Natural killer cell treated with Interleukin-12 subunit alpha and Interleukin-12 subunit beta and Interleukin-15 and Interleukin-18, amount 100 ng/mL, for 72 hours (primary cell): ENCODE measurements around the gene JAKMIP2. TPM values are rescaled to one million over a fixed set of nuclear protein-coding genes. Genes with fewer than 3 reads are reported as not detected.
"Not testable (repeated sequence)": the region's sequence is repeated elsewhere in the genome, so short reads cannot be mapped to it uniquely, and the experiment has no call there.

Experiments
- ATAC-seq, 2 donors: fragments of 150-1000 bp; cut with Tn5 transposase in 1 of 2; sonication (Bioruptor Pico), chemical (Tn5 transposase) in 1 of 2; 2 replicates each; pipeline ENCODE4 v1.10.0; 2021
- DNase-seq: peaks from one replicate; pipeline ENCODE4 v3.0.0; 2022; ENCODE audit warnings: low spot score
- H3K27ac Mint-ChIP-seq, 2 donors: 1 replicate in 1 of 2; 2 replicates in 1 of 2; pipeline ENCODE4 v1.8.0; 2022; ENCODE audit warnings: mixed read lengths in 2 of 2, mild to moderate bottlenecking in 1 of 2, moderate library complexity in 1 of 2
- H3K27me3 Mint-ChIP-seq, 2 donors: 1 replicate in 1 of 2; 2 replicates in 1 of 2; pipeline ENCODE4 v1.8.0; 2022; ENCODE audit warnings: mixed read lengths in 2 of 2
- H3K36me3 Mint-ChIP-seq: one replicate; pipeline ENCODE4 v1.8.0; 2022; ENCODE audit warnings: mixed read lengths
- H3K4me1 Mint-ChIP-seq, 2 donors: 1 replicate in 1 of 2; 2 replicates in 1 of 2; pipeline ENCODE4 v1.8.0; 2022; ENCODE audit warnings: low read depth in 2 of 2, mixed read lengths in 2 of 2, mild to moderate bottlenecking in 1 of 2
- H3K4me3 Mint-ChIP-seq: one replicate; pipeline ENCODE4 v1.8.0; 2022; ENCODE audit warnings: mixed read lengths
- H3K9me3 Mint-ChIP-seq: 2 replicates; pipeline ENCODE4 v1.8.0; 2022; ENCODE audit warnings: mixed read lengths
- total RNA-seq, 2 donors: library from RNA; stranded (reverse); gene quantifications; one replicate each; pipeline ENCODE4 v1.2.3, GENCODE V29; 2022

JAKMIP2 gene
- 1 to 10 TPM; 5.5 to 6.8 TPM for total RNA-seq

DNA sequence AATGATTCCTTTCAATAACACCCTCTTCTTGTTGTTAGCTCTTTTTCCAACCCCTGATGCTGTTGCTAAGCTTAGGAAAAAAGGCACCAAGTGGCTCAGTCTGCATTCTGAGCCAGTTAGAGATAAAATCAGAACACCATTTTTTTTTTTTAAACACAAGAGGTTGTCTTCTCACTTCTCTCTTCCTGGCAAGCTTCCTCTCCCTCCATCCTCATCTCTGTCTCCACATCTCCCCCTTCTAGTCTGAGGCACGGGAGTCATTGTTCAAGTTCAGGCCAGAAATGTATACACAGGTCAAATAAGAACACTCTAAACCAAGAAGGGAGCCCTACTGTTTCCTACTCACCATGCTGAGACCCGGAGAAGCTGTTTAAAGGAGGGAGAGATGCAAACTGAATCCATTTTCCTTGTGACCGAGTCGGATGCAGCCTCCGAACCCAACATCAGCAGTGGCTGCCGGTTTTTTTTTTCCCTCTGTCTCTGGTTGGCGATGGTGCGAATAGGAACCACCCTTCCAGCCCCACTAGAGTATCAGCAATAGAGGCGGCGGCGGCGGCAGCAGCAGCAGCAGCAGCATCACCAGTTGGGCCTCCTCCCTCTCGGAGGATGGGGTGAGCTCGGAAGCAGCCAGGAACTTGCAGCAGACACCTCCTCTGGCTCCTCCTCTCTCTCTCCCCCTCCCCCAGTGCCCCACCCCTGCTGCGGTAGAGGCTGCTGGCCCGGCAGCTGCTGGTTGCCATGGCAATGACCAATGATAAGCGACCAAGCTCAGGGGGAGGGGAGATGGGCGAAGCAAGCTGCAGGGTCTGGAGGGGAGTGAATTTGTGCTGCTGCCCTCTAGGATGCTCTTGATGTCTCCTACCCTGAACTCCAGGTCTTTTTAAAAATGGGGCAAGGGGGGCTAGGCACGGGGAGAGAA lies at the start of gene JAKMIP2:
Gene JAKMIP2 (minus strand): TSS at position 619 of the 919 bp plus-strand sequence. CDS start 110,922 bp downstream, outside the sequence.
- H3K36me3 Mint-ChIP-seq: no peaks in the 10 kb centered on the region
- peaks cover 25 to 33% of the 10 kb centered on the region in 2 donors for H3K4me1 Mint-ChIP-seq
- H3K9me3 Mint-ChIP-seq: no peaks in the 10 kb centered on the region
- H3K4me3 Mint-ChIP-seq: peak within 1 kb of the TSS; percentile 100
- ATAC-seq: peak; percentile 98 to 99
- H3K27me3 Mint-ChIP-seq: no peaks in the 10 kb centered on the region
- DNase-seq: peak; percentile 90
- peak within 1 kb of the TSS; percentile 91 to 94 for H3K27ac Mint-ChIP-seq

DNA sequence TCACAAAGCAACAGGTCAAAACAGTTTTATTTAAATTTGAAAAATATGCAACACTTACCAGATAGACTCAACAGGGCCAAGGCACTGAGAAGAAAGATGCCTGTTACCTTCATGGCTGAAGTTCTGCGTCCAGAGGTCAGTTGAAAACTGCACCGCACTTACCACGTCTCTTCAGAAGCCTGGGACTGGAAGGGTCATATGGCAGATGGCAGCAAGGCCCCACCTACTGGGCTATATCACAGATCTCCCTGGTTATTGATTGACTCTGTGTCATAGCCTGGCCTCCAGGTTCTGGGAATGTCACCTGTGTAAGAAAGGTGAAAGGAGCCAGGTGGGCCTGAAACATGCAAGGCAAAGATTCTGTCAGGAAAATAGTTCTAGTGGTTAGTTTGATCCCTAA lies 48.9 kb upstream of the JAKMIP2 start, which contains the start of gene SPINK1:
Gene SPINK1 (minus strand): TSS at position 207 of the 400 bp plus-strand sequence. CDS start 94 bp downstream, at position 113.
- ATAC-seq (no peak), DNase-seq (no peak)
- Mint-ChIP-seq H3K36me3 (no peaks in the 10 kb centered on the region), H3K27ac (no peak within 1 kb of the TSS), H3K27me3 (peaks cover 7 to 21% of the 10 kb centered on the region in 2 donors), H3K9me3 (no peaks in the 10 kb centered on the region), H3K4me3 (no peak within 1 kb of the TSS), H3K4me1 (no peaks in the 10 kb centered on the region)

DNA sequence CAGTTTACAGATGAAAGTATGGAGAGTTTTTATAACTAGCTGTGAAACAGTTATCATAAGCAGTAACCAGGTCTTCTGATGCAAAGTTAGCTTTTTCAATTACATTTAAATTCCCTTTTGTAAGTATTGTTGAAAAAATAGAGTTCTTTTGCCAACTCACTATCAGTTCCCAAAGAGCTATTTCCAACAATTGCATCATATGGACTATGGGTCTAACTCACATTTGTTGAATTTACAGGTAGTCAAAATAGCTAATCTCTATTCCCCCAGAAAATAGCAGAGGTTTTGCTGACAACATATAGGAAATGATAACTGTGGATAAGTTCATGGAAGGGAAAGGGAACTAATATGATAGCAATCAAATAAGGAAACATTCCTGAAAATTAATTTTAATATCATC lies 47.5 kb upstream of the JAKMIP2 start:
- Mint-ChIP-seq H3K4me1 (no peaks in the 10 kb centered on the region), H3K27me3 (peaks cover 3 to 12% of the 10 kb centered on the region in 2 donors), H3K9me3 (no peaks in the 10 kb centered on the region), H3K27ac (no peak overlapping the region), H3K4me3 (no peak overlapping the region), H3K36me3 (no peaks in the 10 kb centered on the region)
- no peak for ATAC-seq
- DNase-seq: no peak

DNA sequence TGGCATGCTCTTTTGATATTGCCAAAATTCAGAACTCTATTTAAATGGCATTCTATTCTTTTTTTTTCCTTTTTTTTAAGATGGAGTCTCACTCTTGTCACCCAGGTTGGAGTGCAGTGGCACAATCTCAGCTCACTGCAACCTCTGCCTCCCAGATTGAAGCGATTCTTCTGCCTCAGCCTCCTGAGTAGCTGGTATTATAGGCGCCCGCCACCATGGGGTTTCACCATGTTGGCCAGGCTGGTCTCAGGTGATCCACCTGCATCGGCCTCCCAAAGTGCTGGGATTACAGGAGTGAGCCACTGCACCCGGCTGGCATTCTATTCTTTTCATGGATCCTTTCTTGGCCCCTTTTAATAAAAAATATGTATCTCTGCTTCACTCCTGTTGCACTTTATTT lies 44.5 kb upstream of the JAKMIP2 start:
- not testable (repeated sequence) for H3K27ac Mint-ChIP-seq, DNase-seq, H3K4me1 Mint-ChIP-seq, ATAC-seq, H3K4me3 Mint-ChIP-seq, H3K27me3 Mint-ChIP-seq, H3K36me3 Mint-ChIP-seq, H3K9me3 Mint-ChIP-seq

DNA sequence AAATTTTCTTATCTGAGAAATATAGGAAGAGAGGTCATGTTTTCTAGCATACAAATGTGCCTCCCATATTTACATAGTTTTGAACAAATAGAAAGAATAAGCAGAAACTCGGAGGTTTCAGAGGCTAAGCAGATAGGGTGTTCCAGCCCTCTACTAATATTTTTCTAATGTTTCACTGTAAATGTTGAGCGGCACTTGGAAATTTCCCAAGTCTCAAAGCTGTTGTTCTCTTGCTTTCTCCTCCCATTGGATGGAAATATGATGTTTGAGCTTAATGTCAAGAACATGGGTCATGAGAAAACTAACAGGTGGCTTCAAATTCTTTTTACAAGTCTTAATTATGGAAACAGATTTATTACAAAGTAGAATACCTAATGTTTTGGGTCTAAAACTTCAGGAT lies 43.8 kb upstream of the JAKMIP2 start:
- Mint-ChIP-seq H3K4me1 (peaks cover 0 to 3% of the 10 kb centered on the region in 2 donors), H3K4me3 (no peak overlapping the region), H3K36me3 (no peaks in the 10 kb centered on the region), H3K9me3 (no peaks in the 10 kb centered on the region), H3K27ac (no peak overlapping the region), H3K27me3 (peaks cover 0 to 5% of the 10 kb centered on the region in 2 donors)
- DNase-seq (no peak), ATAC-seq (no peak)

DNA sequence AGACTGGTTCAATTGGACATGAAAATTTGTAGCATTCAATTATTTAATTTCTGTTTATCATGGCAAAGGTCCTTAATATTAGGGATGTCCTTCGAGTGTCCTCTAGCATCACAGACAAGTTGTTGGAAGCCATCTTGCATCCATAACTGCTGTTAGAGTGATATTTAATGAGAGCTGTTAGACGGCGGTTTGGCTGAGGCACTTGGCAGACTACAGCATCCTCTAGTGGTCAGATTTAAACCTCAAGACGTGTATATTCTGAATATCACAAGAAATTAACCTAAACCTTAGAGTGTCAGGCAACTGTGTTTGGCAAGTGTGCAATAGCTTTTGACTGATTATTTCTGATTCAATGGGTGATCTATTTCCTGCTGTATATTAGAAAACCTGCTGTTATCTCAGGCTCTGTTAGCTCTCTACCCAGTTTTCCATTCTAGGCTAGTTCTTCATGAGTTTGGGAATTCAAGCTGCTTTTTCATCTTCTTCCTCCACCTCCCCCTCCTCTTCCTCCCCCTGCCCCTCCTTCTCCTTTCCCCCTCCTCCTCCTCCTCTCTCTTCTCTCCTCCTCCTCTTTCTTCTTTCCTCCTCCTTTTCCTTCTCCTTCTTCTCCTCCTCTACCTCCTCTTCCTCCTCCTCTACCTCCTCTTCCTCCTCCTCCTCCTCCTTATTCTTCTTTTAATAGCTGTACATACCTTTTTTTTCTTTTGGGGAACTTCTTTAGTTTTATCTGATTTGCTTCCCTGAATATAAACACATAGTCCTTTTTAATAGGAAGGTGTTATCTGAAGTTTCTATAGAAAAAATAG lies 40.4 kb upstream of the JAKMIP2 start:
- peak; percentile 61 for DNase-seq
- peaks cover 0 to 4% of the 10 kb centered on the region in 2 donors for H3K4me1 Mint-ChIP-seq
- H3K9me3 Mint-ChIP-seq: no peaks in the 10 kb centered on the region
- peaks cover 1 to 5% of the 10 kb centered on the region in 2 donors for H3K27me3 Mint-ChIP-seq
- no peaks in the 10 kb centered on the region for H3K36me3 Mint-ChIP-seq
- peak; percentile 79 to 83 for ATAC-seq
- H3K4me3 Mint-ChIP-seq: no peak overlapping the region
- H3K27ac Mint-ChIP-seq: no peak overlapping the region

DNA sequence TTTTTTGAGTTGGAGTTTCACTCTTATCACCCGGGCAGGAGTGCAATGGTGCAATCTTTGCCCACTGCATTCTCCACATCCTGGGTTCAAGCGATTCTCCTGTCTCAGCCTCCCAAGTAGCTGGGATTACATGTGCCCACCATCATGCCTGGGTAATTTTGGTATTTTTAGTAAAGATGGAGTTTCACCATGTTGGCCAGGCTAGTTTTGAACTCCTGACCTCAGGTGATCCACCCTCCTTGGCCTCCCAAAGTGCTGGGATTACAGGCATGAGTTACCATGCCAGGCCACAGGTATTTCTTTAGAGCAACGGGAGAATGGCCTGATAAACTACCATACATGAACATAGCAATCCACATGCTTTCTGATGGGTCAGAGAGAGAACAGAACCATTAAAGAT lies 39.7 kb upstream of the JAKMIP2 start:
- ATAC-seq, DNase-seq, H3K9me3 Mint-ChIP-seq, H3K27me3 Mint-ChIP-seq, H3K36me3 Mint-ChIP-seq, H3K4me1 Mint-ChIP-seq, H3K4me3 Mint-ChIP-seq: not testable (repeated sequence)
- peak overlapping the region in 1 of 2 donors; percentile 9 for H3K27ac Mint-ChIP-seq

DNA sequence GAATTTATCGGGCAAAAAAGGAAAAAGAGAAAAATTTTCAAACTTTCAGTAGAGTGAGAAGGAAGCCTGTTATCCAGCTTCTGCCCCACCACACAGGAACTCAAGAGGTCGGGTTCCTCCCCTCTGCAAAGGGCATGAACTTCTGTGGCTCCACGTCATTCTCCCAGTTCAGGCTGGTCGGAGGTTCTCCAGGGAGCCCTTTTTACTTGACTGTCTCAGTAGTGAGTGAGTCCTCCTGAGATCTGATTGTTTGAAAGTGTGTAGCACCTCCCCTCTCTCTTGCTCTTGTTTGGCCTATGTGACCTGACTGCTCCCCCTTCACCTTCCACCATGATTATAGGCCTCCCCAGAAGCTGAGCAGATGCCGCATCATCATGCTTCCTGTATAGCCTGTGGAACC lies 39.2 kb upstream of the JAKMIP2 start:
- peaks cover 8 to 10% of the 10 kb centered on the region in 2 donors for H3K27me3 Mint-ChIP-seq
- H3K36me3 Mint-ChIP-seq: no peaks in the 10 kb centered on the region
- H3K9me3 Mint-ChIP-seq: no peaks in the 10 kb centered on the region
- H3K27ac Mint-ChIP-seq: peak overlapping the region in 1 of 2 donors; percentile 9
- peaks cover 0 to 4% of the 10 kb centered on the region in 2 donors for H3K4me1 Mint-ChIP-seq
- no peak overlapping the region for H3K4me3 Mint-ChIP-seq
- ATAC-seq: no peak
- no peak for DNase-seq

DNA sequence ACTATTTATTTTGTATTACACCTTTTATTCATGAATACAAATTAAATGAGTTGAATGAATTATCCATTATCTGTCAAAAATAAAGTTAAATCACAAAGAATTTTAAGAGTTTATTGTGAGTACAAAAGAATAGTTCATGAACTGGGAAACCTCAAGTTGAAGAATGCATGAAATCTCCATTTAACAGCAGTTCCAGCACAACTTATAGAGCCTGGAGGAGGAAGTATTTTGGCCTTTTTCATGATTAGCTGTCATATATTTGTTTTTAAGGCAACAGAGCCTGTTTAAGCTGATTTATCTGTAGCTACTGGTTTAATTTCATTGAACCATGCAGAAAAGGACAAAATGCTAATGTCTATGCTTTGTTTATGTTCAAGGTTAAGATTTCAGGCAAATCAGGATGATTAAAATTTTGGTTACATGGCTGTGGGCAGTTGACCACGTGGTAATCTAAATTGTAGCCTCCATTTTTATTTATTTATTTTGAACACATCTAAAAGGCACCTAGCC lies 36.8 kb upstream of the JAKMIP2 start:
- H3K4me1 Mint-ChIP-seq: peaks cover 0 to 4% of the 10 kb centered on the region in 2 donors
- H3K36me3 Mint-ChIP-seq: no peaks in the 10 kb centered on the region
- ATAC-seq: no peak
- H3K27me3 Mint-ChIP-seq: peaks cover 8 to 12% of the 10 kb centered on the region in 2 donors
- H3K9me3 Mint-ChIP-seq: no peaks in the 10 kb centered on the region
- no peak overlapping the region for H3K4me3 Mint-ChIP-seq
- no peak overlapping the region for H3K27ac Mint-ChIP-seq
- no peak for DNase-seq

DNA sequence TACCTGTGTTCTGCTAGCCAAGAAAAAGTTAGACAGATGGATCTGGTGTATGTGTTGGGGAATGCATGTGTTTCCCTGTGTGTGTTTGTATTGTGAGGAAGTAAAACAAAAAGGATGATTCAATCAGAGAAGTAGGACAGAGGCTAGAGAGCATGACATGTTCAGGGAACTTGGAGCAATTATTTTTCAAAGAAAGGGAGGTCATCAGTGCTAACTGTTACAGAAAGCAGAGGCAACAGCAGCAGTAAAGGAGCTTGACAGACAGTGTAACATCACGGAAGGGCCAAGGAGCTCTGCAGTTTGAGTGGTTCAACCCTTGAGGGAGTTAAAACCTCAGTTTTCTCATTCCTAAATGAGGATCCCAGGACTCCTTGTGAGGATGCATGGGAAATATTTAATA lies 35.8 kb upstream of the JAKMIP2 start:
- ATAC-seq: no peak
- Mint-ChIP-seq H3K36me3 (no peaks in the 10 kb centered on the region), H3K4me1 (peaks cover 0 to 4% of the 10 kb centered on the region in 2 donors), H3K27ac (no peak overlapping the region), H3K27me3 (peaks cover 8 to 12% of the 10 kb centered on the region in 2 donors), H3K9me3 (no peaks in the 10 kb centered on the region), H3K4me3 (no peak overlapping the region)
- DNase-seq: no peak

DNA sequence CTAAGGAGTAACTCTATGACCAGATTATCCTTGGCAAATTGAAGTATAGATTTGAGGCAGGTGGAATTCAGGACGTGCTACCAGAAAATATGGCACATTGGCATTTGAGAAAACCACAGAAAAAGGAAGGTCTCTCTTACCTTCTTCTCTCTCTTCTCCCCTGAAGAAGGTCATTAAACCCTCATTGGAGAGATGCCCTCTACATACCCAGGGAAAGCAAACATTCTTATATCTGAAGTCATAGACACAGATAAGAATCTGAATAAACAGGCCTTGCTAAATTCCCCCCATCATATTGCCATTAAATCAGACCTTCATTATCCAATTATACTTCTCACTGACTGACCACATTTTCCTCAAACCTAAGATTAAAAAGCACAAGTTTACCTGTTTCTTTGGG lies 31.2 kb upstream of the JAKMIP2 start:
- ATAC-seq: no peak
- Mint-ChIP-seq H3K27me3 (peaks cover 8 to 11% of the 10 kb centered on the region in 2 donors), H3K4me1 (no peaks in the 10 kb centered on the region), H3K4me3 (no peak overlapping the region), H3K9me3 (no peaks in the 10 kb centered on the region), H3K27ac (no peak overlapping the region), H3K36me3 (no peaks in the 10 kb centered on the region)
- DNase-seq: no peak

DNA sequence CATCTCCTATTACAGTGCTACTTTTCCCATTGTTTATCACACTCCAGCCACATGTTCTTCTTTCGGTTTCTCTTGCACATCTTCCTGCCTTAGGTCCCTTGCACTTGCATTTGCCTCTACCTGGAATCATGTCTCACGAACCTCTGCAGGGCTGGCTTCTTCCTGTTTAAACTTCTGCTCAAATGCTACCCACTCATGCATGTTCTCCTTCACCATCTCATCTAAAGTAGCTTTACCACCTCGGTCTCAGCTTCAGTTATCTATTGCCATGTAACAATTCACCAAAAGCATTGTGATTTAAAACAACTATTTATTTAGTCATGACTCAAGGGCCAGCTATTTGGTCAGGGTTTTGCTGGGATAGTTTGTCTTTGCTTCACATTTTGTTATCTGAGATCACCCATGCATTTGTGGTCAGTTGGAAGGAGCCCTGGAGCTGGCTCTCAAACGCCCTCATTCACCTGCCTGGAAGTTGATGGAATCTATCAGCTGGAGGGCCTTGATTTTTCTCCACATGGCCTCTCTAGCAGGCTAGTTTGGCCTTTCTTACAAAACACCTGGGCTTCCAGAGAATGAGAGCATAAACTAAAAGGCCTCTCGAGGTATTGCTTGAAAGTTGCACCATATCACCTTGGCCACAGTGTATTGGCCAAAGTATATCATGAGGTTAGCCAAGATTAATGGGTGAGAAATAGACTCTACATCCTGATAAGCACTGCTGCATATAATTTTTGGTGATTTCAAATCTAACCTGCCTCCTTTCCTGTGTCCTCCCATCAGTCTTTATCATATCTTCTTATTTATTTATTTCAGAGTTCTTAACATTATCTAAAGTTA lies 27.5 kb upstream of the JAKMIP2 start:
- ATAC-seq (peak in 1 of 2 donors; percentile 66), DNase-seq (no peak)
- Mint-ChIP-seq H3K4me3 (no peak overlapping the region), H3K4me1 (peaks cover 7 to 8% of the 10 kb centered on the region in 2 donors), H3K27ac (no peak overlapping the region), H3K36me3 (no peaks in the 10 kb centered on the region), H3K9me3 (no peaks in the 10 kb centered on the region), H3K27me3 (no peaks in the 10 kb centered on the region)

DNA sequence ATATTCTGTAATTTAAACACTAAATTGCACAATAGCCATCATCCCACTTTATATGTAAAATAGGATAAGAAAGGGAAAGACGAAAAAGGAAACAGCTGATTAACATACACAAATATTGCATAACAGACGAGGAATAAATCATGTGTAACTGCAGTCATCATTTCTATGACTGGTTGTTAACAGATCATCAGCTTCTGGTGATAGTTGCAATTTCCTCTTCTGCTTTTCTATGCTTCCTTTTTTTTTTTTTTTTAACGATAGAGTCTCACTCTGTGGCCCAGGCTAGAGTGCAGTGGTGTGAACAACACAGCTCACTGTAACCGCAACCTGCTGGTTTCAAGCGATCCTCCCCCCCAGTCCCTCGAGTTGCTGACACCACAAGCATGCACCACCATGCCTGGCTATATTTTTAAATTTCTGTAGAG lies 22.5 kb upstream of the JAKMIP2 start:
- peak; percentile 82 for DNase-seq
- Mint-ChIP-seq H3K36me3 (no peaks in the 10 kb centered on the region), H3K4me1 (peaks cover 21 to 24% of the 10 kb centered on the region in 2 donors), H3K9me3 (no peaks in the 10 kb centered on the region), H3K27me3 (peaks cover 0 to 2% of the 10 kb centered on the region in 2 donors), H3K4me3 (peak overlapping the region; percentile 61), H3K27ac (peak overlapping the region; percentile 76 to 86)
- peak; percentile 95 to 97 for ATAC-seq
